Subcutaneous adipose tissue (tissue), 4 donors: ENCODE data around the gene CDH9. TPM values are rescaled to one million over a fixed set of nuclear protein-coding genes. Genes with fewer than 3 reads are reported as not detected.

ENCODE experiments used
- total RNA-seq, 4 donors: library from RNA; depleted of rRNA; stranded (reverse); fragments of >200 nt; gene quantifications; one replicate each; pipeline ENCODE4 v1.1.0, GENCODE V29; 2016
- TF ChIP-seq, protein P1 (sequence below): fragments of 450-650 bp; IDR thresholded peaks from one replicate; pipeline ENCODE4 v1.5.1; 2016; ENCODE audit warnings: low read depth, mild to moderate bottlenecking, control low read depth, antibody characterized with exemption, moderate library complexity

CDH9 gene
- total RNA-seq, 4 donors from 2014 or later = not detected

DNA sequence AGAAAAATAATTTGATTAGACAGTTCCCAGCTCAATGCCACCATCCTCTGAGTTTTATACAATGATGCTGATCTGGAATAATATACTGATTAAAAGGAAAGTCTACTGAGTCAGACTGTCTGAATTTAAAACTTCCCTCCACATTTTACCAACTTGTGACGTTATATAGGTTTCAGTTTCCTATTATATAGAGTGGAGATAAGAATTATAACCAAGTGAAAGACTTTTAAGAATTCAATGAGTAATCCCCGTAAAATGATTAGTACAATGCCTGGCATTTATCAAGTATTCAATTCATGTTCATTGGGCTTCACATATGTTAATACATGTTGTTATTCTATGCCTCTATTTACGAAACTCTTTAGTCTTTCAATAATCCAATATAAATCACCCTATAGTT is 166.0 kb downstream of the CDH9 start:
- TF ChIP-seq, protein P1, sequence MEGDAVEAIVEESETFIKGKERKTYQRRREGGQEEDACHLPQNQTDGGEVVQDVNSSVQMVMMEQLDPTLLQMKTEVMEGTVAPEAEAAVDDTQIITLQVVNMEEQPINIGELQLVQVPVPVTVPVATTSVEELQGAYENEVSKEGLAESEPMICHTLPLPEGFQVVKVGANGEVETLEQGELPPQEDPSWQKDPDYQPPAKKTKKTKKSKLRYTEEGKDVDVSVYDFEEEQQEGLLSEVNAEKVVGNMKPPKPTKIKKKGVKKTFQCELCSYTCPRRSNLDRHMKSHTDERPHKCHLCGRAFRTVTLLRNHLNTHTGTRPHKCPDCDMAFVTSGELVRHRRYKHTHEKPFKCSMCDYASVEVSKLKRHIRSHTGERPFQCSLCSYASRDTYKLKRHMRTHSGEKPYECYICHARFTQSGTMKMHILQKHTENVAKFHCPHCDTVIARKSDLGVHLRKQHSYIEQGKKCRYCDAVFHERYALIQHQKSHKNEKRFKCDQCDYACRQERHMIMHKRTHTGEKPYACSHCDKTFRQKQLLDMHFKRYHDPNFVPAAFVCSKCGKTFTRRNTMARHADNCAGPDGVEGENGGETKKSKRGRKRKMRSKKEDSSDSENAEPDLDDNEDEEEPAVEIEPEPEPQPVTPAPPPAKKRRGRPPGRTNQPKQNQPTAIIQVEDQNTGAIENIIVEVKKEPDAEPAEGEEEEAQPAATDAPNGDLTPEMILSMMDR = no peak

DNA sequence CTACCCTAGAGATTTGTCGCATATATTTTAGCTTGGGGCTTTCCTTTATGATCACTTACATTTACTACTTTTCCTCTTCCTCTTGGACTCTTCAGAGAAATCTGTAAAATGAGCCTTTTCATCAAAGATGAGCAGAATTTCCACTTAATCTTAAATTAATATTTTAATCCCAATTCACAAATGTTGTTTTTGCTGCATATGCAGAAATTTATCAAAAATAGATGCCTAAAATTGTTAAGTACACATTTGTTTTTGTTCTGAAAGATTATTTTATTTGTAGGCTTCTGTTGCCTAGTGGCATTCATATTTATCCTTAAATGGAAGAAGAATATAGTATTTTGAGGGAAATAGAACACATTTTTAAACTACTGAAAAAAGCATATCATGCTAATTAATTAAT is 168.6 kb downstream of the CDH9 start:
- TF ChIP-seq, protein P1 = no peak

DNA sequence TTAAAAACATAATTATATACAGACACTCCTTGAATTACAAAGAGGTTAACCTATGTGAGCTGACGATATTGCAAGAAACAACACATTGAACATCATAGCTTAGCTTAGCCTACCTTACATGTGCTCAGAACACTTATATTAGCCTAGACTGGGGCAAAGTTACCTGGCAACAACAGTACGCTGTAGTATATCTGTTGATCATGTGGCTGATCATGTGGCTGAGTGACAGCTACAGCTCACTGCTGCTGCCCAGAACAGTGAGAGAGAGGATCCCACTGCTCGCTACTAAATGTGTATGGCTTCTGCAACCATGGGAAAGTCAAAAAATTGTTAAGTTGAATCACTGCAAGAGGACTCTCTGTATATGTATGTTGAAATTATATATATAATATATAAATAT is 169.9 kb downstream of the CDH9 start:
- TF ChIP-seq, protein P1 = no peak

DNA sequence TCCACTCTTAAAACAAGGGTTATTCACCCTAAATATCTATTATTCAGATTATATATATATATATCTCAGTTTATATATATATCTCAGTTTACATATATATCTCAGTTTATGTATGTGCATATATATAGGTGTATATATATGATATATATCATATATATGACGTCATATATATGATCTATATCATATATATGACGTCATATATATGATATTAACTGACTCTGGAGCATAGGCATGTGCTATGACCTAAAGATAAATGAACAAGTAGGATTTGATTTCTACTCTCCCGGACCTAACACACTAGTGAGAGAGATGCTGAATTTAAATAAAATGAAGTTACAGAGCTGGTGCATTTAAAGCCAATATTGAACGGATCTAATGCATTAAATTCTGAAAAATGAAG is 174.3 kb downstream of the CDH9 start:
- TF ChIP-seq, protein P1 = no peak

- TF ChIP-seq, protein P1 = no peak
Observed at GRCh38 chr5:26856238-26856637, 182.1 kb downstream of the CDH9 start.

GRCh38 chr5:26847041-26847736 is 191.2 kb downstream of the CDH9 start:
- TF ChIP-seq, protein P1 = no peak

DNA sequence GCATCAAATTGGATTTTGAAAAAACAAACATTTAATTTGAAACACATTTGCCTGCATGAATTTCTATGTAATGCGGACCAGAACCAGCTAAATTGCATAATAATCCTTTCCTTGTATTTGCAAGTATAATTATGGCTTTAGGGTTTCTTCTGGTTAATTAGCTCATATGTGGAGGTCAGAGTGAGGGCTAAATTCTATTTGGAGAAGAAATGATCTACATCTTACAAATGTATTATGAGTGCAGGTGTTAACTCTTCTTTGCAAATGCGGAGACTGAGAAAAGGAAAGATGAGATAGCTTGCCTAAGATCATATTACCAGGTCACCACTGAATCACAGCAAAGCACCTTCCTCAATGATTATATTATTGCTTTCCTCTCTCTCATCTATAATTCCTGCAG is 194.7 kb downstream of the CDH9 start:
- TF ChIP-seq, protein P1 = no peak
